NT2/D1 (cell line): ENCODE measurements around the gene WNT6.

Experiments used
- DNase-seq: peaks from one replicate; pipeline ENCODE4 v3.0.0-alpha.2; 2011; ENCODE audit warnings: low read depth, low spot score
- H3K27me3 ChIP-seq: 2 replicates; pipeline ENCODE4 v1.6.0; 2011; ENCODE audit warnings: mild to moderate bottlenecking; ENCODE audit not compliant: insufficient read length, insufficient read depth
- H3K36me3 ChIP-seq: 2 replicates; pipeline ENCODE4 v1.6.1; 2011; ENCODE audit warnings: mild to moderate bottlenecking, low read length, mixed read lengths; ENCODE audit not compliant: insufficient read depth, insufficient read length
- H3K4me1 ChIP-seq: 2 replicates; pipeline ENCODE4 v1.5.1; 2011; ENCODE audit not compliant: insufficient read depth, insufficient read length
- H3K4me3 ChIP-seq: 2 replicates; pipeline ENCODE4 v1.5.1; 2011; ENCODE audit warnings: low read depth; ENCODE audit not compliant: insufficient read length
- H3K9ac ChIP-seq: 2 replicates; pipeline ENCODE4 v1.6.0; 2011; ENCODE audit warnings: low read depth; ENCODE audit not compliant: insufficient read length
- H3K9me3 ChIP-seq: 2 replicates; pipeline ENCODE4 v1.5.1; 2011; ENCODE audit warnings: mild to moderate bottlenecking, low read length; ENCODE audit not compliant: insufficient read depth
- SUZ12 ChIP-seq: IDR thresholded peaks from 2 replicates; pipeline ENCODE4 v1.6.1; 2011; ENCODE audit not compliant: insufficient read length, insufficient read depth; ENCODE audit errors: extremely low read depth
- YY1 ChIP-seq: IDR thresholded peaks from 2 replicates; pipeline ENCODE4 v1.6.1; 2011; ENCODE audit not compliant: insufficient read length, insufficient read depth
- ZNF274 ChIP-seq: IDR thresholded peaks from 2 replicates; pipeline ENCODE4 v1.6.1; 2011; ENCODE audit warnings: mild to moderate bottlenecking, low read depth, low read length

WNT6 gene

GRCh38 chr2:218873359-218874194 lies 14.0 kb downstream of the WNT6 start:
- H3K9me3 ChIP-seq, result no peaks in the 10 kb centered on the region
- no peaks in the 10 kb centered on the region for H3K36me3 ChIP-seq
- peak overlapping the region; percentile 33 for H3K4me3 ChIP-seq
- peaks cover 30% of the 10 kb centered on the region for H3K4me1 ChIP-seq
- H3K27me3 ChIP-seq, result peaks cover 97% of the 10 kb centered on the region
- DNase-seq, result no peak
- H3K9ac ChIP-seq, result peak overlapping the region; percentile 68
- TF ChIP-seq SUZ12 (peak; percentile 98), ZNF274 (no peak)

DNA sequence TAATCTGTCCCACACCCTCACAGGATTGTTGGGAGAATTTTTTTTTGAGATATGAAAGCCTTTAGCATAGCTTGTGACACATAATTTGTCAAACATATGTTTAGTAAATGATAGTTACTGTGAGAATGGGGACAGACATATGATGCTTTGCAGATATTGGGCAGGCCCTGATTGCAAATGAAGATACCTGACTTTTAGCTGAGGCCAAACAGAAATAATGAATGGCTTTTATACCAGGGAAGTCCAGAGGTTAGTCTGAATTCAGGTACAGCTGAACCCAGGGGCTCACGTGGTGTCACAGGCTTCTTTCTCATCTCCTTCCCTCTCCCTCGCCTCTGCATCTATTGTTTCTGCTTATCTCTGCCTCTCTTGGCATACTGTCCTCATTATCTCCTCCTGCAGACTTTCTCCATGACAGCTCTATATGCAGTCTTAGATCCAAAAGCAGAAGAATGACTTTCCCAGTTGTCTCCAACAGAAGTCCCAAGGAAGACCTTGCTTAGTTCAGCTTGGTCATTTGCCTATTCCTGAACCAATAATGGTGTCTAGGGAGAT lies 16.2 kb downstream of the WNT6 start:
- no peak for DNase-seq
- Histone ChIP-seq H3K4me1 (peaks cover 43% of the 10 kb centered on the region), H3K9me3 (no peaks in the 10 kb centered on the region), H3K9ac (no peak overlapping the region), H3K27me3 (peaks cover 98% of the 10 kb centered on the region), H3K4me3 (no peak overlapping the region), H3K36me3 (no peaks in the 10 kb centered on the region)
- TF ChIP-seq YY1 (no peak), ZNF274 (no peak), SUZ12 (no peak)

DNA sequence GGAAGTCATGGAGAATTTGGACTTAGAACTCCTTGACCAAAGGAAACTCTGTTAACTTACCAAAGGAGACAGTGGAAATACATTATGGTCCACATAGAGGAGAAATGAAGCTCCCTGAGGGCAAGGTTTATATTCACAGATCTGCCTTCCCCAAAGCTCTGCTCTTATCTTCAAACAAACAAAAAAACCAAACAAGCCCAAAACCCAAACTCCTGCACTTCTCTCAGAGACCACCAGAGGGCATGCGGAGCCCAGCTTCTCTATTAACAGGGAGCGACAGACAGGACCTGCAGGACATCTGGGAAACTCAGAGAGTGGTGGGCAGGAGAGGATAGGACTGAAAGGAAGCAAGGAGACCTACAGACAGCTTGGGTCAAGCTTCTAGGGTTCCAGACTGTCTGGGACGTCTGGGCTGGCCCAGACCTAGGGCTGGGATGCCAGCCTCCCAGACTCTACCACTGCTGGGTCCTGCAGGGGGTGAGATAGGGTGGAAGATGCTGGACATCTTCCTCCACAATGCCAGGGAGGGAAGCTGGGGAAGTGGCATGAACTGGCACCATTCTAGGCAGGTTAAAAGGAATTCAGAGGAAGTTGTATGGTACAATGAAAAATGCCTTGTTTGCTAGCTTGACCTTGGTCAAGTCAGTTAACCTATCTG lies 17.1 kb downstream of the WNT6 start:
- H3K9ac ChIP-seq, result no peak overlapping the region
- H3K27me3 ChIP-seq, result peaks cover 98% of the 10 kb centered on the region
- no peaks in the 10 kb centered on the region for H3K9me3 ChIP-seq
- no peak overlapping the region for H3K4me3 ChIP-seq
- no peaks in the 10 kb centered on the region for H3K36me3 ChIP-seq
- H3K4me1 ChIP-seq, result peaks cover 43% of the 10 kb centered on the region
- TF ChIP-seq ZNF274 (no peak), SUZ12 (no peak), YY1 (no peak)
- DNase-seq, result no peak

DNA sequence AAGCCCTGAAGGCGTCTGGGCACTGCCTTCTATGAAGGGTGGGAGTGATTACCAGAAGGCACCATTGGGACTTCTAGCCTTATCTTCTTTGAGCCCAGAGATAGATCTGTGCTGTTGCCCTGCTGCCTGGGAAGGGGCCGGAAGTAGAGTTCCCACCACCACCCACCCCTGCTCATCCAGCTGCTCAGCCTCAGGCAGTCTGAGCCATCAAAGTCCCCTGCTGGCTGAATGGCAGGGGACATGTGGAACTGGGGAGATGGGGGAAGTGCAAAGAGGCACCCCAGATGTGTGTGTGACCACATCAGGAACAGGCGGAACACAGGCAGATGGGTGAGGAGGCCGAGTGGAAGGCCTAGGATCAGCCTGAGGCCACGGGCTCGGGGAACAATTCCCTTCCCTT lies 17.7 kb downstream of the WNT6 start:
- no peak for DNase-seq
- Histone ChIP-seq H3K27me3 (peaks cover 98% of the 10 kb centered on the region), H3K9ac (peak overlapping the region; percentile 5), H3K4me3 (no peak overlapping the region), H3K36me3 (no peaks in the 10 kb centered on the region), H3K4me1 (peaks cover 40% of the 10 kb centered on the region), H3K9me3 (no peaks in the 10 kb centered on the region)
- TF ChIP-seq ZNF274 (no peak), SUZ12 (no peak), YY1 (no peak)

DNA sequence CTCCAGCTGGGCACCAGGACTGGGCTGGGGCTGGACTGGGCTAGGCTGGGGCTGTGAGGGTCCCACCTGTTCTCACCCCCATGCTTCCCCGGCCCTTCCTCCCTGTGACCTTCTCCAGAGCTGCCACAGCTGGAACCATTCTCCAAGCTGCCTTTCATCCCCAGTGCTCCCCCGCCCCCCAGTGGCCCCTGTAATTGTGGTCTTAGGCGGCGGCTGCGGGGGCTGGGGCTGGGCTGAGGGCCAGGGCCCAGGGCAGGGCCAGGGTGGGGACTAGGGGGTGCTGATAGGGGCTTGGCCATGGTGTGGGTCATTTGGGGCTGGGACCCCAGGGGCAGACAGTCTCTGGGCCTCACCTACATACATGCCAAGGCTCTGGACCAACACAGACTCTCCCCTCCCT lies 18.3 kb downstream of the WNT6 start:
- Histone ChIP-seq H3K27me3 (peaks cover 98% of the 10 kb centered on the region), H3K9me3 (no peaks in the 10 kb centered on the region)

GRCh38 chr2:218878486-218878885 lies 18.9 kb downstream of the WNT6 start:
- H3K9me3 ChIP-seq, result no peaks in the 10 kb centered on the region
- peaks cover 29% of the 10 kb centered on the region for H3K4me1 ChIP-seq
- H3K27me3 ChIP-seq, result peaks cover 96% of the 10 kb centered on the region
- no peaks in the 10 kb centered on the region for H3K36me3 ChIP-seq
- DNase-seq, result no peak
- TF ChIP-seq ZNF274 (no peak), SUZ12 (no peak), YY1 (no peak)
- H3K4me3 ChIP-seq, result no peak overlapping the region
- H3K9ac ChIP-seq, result no peak overlapping the region

More for the DNA sequence above, 18.3 kb downstream of the WNT6 start:
- TF ChIP-seq ZNF274 (no peak), YY1 (no peak), SUZ12 (no peak)
- no peak overlapping the region for H3K4me3 ChIP-seq
- H3K4me1 ChIP-seq, result peaks cover 35% of the 10 kb centered on the region
- peak overlapping the region; percentile 5 for H3K9ac ChIP-seq
- DNase-seq, result no peak
- no peaks in the 10 kb centered on the region for H3K36me3 ChIP-seq

- no peak for TF ChIP-seq YY1
- no peak for TF ChIP-seq ZNF274
- no peak for TF ChIP-seq SUZ12
- no peak overlapping the region for H3K4me3 ChIP-seq
- DNase-seq, result no peak
- no peaks in the 10 kb centered on the region for H3K36me3 ChIP-seq
- H3K9me3 ChIP-seq, result no peaks in the 10 kb centered on the region
- peaks cover 95% of the 10 kb centered on the region for H3K27me3 ChIP-seq
- H3K9ac ChIP-seq, result no peak overlapping the region
- peaks cover 26% of the 10 kb centered on the region for H3K4me1 ChIP-seq
Measured at GRCh38 chr2:218878926-218879761, 19.5 kb downstream of the WNT6 start.
